Measurements from ENCODE around the gene ARMC9. TPM values are rescaled to one million over a fixed set of nuclear protein-coding genes. Genes with fewer than 3 reads are reported as not detected.

The ARMC9 gene
- total and polyA plus RNA-seq, 2 donors (not counting 3 experiments of a cell fraction or from before 2014, with no cell fraction given) = 16.4 to 24.2 TPM

- dilution Hi-C loops (cut with MboI; ENCODE audit: extremely low pct_ligation_motif_present, low sequenced_read_pairs) = no loop called here
- no peak for FAIRE-seq
Measured at GRCh38 chr2:231360881-231361371, 162.5 kb downstream of the ARMC9 start.

More at GRCh38 chr2:231360881-231361371, 162.5 kb downstream of the ARMC9 start:
- BruUV-seq (replicated peaks) = no TSS peak
- CTCF ChIA-PET = interaction anchor here (1.0 kb wide), 1 partner anchor 63 kb away, joined by 3 read pairs; no protein-coding TSS in a partner anchor
- H3K36me3 ChIP-seq (ENCODE audit: control insufficient read depth in 2 of 2, extremely low read depth in 1 of 2, insufficient read depth in 2 of 2, low read length in 2 of 2) = no peaks in the 10 kb centered on the region
- no peak overlapping the region for H3K9ac ChIP-seq (replicated peaks; ENCODE audit: extremely low read depth, insufficient read depth, low read length)
- no peak overlapping the region for H3K4me2 ChIP-seq (ENCODE audit: insufficient read depth, low read length)
- H3K27ac ChIP-seq (ENCODE audit: insufficient read depth, low read depth, low read length) = no peak overlapping the region
- intact Hi-C loops (cut with micrococcal nuclease) = no loop called here
- no peaks in the 10 kb centered on the region for H3K9me1 ChIP-seq (replicated peaks; ENCODE audit: control insufficient read depth, extremely low read depth, insufficient read depth, low read length)
- no peaks in the 10 kb centered on the region for H3K9me3 ChIP-seq (replicated peaks; ENCODE audit: control insufficient read depth, insufficient read depth, low read length)
- POLR2A ChIA-PET = no interaction called here
- no peaks in the 10 kb centered on the region for H3K79me2 ChIP-seq (ENCODE audit: control insufficient read depth, insufficient read depth, low read length)
- H2AFZ ChIP-seq (ENCODE audit: low read depth, low read length) = no peak overlapping the region
- H3K4me1 ChIP-seq (ENCODE audit: control insufficient read depth, extremely low read depth, insufficient read depth, low read length) = peaks cover 11% of the 10 kb centered on the region
- no peaks in the 10 kb centered on the region for H3K27me3 ChIP-seq (ENCODE audit: control insufficient read depth in 2 of 2, insufficient read depth in 2 of 2, low read length in 2 of 2)
- H4K20me1 ChIP-seq (replicated peaks; ENCODE audit: control insufficient read depth, extremely low read depth, insufficient read depth, low read length) = no peaks in the 10 kb centered on the region
- no peak for DNase-seq (ENCODE audit: low read depth, low spot score)
- TF ChIP-seq JUN (IDR thresholded peaks at IDR 0.05; ENCODE audit: borderline replicate concordance, insufficient read depth, insufficient read length, low read depth) (no peak), FOS (IDR thresholded peaks at IDR 0.05; ENCODE audit: borderline replicate concordance, insufficient read depth, low read length) (no peak), MAX (IDR thresholded peaks at IDR 0.05; ENCODE audit: insufficient read depth, insufficient read length) (no peak), POLR2A (IDR thresholded peaks at IDR 0.05; ENCODE audit: low read depth, low read length) (no peak), GATA2 (IDR thresholded peaks at IDR 0.05; ENCODE audit: insufficient read depth, insufficient read length, low read depth, low read length) (no peak), MYC (IDR thresholded peaks at IDR 0.05; ENCODE audit: low read depth, low read length) (no peak), CTCF (IDR thresholded peaks at IDR 0.05; ENCODE audit: extremely low read depth in 1 of 2, insufficient read depth in 1 of 2, low read depth in 1 of 2, low read length in 2 of 2) (no peak), POLR2AphosphoS5 (IDR thresholded peaks at IDR 0.05; ENCODE audit: insufficient read depth, low read depth, low read length) (no peak), EZH2 (IDR thresholded peaks at IDR 0.05; ENCODE audit: borderline replicate concordance, low read depth, low read length, severe bottlenecking) (no peak)
- H3K4me3 ChIP-seq (replicated peaks in 1 of 3; ENCODE audit: insufficient read depth in 1 of 3, low read depth in 1 of 3, low read length in 3 of 3) = no peak overlapping the region

Data from endothelial cell of umbilical vein (primary cell).